GM12874 (cell line): ENCODE results near the gene TSC1.

Experiments used
- TF ChIP-seq, protein P1 (sequence below): IDR thresholded peaks from 2 replicates; pipeline ENCODE4 v1.5.1; 2011; ENCODE audit warnings: low read depth, mild to moderate bottlenecking, control low read depth, low read length, moderate library complexity; ENCODE audit not compliant: insufficient read depth

TSC1 gene

GRCh38 chr9:132988244-132989013, 44.0 kb upstream of the TSC1 start:
- TF ChIP-seq, protein P1, sequence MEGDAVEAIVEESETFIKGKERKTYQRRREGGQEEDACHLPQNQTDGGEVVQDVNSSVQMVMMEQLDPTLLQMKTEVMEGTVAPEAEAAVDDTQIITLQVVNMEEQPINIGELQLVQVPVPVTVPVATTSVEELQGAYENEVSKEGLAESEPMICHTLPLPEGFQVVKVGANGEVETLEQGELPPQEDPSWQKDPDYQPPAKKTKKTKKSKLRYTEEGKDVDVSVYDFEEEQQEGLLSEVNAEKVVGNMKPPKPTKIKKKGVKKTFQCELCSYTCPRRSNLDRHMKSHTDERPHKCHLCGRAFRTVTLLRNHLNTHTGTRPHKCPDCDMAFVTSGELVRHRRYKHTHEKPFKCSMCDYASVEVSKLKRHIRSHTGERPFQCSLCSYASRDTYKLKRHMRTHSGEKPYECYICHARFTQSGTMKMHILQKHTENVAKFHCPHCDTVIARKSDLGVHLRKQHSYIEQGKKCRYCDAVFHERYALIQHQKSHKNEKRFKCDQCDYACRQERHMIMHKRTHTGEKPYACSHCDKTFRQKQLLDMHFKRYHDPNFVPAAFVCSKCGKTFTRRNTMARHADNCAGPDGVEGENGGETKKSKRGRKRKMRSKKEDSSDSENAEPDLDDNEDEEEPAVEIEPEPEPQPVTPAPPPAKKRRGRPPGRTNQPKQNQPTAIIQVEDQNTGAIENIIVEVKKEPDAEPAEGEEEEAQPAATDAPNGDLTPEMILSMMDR = no peak

GRCh38 chr9:132986640-132987620, 42.5 kb upstream of the TSC1 start:
- TF ChIP-seq, protein P1 = no peak

DNA sequence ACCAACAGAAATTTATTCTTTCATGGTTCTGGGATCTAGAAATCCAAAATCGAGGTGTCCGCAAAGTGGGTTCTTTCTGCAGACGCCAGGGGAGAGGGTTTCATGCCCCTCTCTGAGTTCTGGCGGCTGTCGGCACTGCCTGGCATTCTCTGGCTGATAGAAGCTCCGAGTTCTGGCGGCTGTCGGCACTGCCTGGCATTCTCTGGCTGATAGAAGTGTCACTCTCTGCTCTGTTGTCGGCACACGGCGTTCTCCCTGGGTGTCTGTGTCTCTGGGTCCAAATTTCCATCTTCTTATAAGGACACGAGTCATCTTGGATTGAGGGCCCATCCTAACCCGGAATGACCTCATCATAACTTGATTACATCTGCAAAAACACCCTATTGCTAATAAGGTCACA, 41.7 kb upstream of the TSC1 start:
- TF ChIP-seq, protein P1 = no peak

- TF ChIP-seq, protein P1 = no peak
These were observed 41.1 kb upstream of the TSC1 start for GRCh38 chr9:132985489-132985888.

GRCh38 chr9:132985071-132985350, 40.6 kb upstream of the TSC1 start:
- TF ChIP-seq, protein P1 = no peak

- TF ChIP-seq, protein P1 = no peak
These were observed 40.0 kb upstream of the TSC1 start for GRCh38 chr9:132984202-132985070.
